ENCODE results near the gene TBXA2R. TPM values are rescaled to one million over a fixed set of nuclear protein-coding genes. Genes with fewer than 3 reads are reported as not detected.
"Not testable (repeated sequence)": the region's sequence is repeated elsewhere in the genome, so short reads cannot be mapped to it uniquely, and the experiment has no call there.

Gene TBXA2R
- polyA plus RNA-seq, 1 donor (not counting 4 experiments of a cell fraction or from before 2014, with no cell fraction given), result not detected

DNA sequence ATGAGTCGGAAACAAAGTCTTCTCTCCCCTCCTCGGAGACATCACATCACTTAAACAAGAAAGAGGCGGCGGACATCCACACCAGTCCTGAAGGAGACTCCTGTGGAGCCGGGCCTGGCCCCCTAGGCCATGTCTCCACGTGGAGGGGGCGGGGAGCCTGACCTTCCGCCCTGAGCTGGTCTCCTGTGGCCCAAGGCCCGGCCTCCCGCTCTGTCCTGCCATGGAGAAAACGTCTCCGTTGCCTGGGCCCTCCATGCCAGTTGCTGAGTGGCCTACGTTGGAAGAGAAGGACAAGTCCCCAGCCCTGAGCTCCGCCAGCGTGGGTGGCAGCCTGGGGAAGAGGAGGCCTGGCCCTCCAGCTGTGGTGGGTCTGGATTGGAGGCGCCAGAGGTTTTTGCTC, 25.4 kb upstream of the TBXA2R start:
- no peaks in the 10 kb centered on the region for H3K79me2 ChIP-seq (ENCODE audit: control insufficient read depth, insufficient read depth, low read length)
- H3K4me2 ChIP-seq (ENCODE audit: control insufficient read depth, extremely low read depth, insufficient read depth, low read depth, low read length), result no peak overlapping the region
- H3K9me3 ChIP-seq (ENCODE audit: control insufficient read depth, low read depth, low read length), result no peaks in the 10 kb centered on the region
- H3K27ac ChIP-seq (ENCODE audit: control insufficient read depth, insufficient read depth, low read length), result no peak overlapping the region
- no peaks in the 10 kb centered on the region for H3K27me3 ChIP-seq (ENCODE audit: control insufficient read depth, extremely low read depth, insufficient read depth, low read length)
- FAIRE-seq (no peak), DNase-seq (ENCODE audit: low read depth, low spot score) (no peak)
- TF ChIP-seq CTCF (optimal IDR thresholded peaks at IDR 0.05 in 1 of 3, IDR thresholded peaks at IDR 0.05 in 1 of 3, conservative IDR thresholded peaks at IDR 0.05 in 1 of 3; ENCODE audit: extremely low read depth in 1 of 3, insufficient read depth in 2 of 3, low read length in 3 of 3) (no peak), EZH2 (IDR thresholded peaks at IDR 0.05; ENCODE audit: low read length) (no peak)
- no peak overlapping the region for H3K4me3 ChIP-seq (ENCODE audit: control insufficient read depth in 2 of 3, extremely low read depth in 1 of 3, insufficient read depth in 2 of 3, low read depth in 1 of 3, low read length in 3 of 3)
- H3K36me3 ChIP-seq (ENCODE audit: control insufficient read depth in 2 of 2, extremely low read depth in 1 of 2, insufficient read depth in 2 of 2, low read length in 2 of 2), result peaks cover 0 to 6% of the 10 kb centered on the region in 2 experiments
- dilution Hi-C loops (cut with MboI; ENCODE audit: extremely low pct_ligation_motif_present, low sequenced_read_pairs), result no loop called here
- H3K9ac ChIP-seq (ENCODE audit: control insufficient read depth, extremely low read depth, insufficient read depth, low read length), result no peak overlapping the region
- no peaks in the 10 kb centered on the region for H4K20me1 ChIP-seq (ENCODE audit: control insufficient read depth, extremely low read depth, insufficient read depth, low read length)
- no peaks in the 10 kb centered on the region for H3K4me1 ChIP-seq (ENCODE audit: control insufficient read depth, extremely low read depth, insufficient read depth, low read length)
- H3K9me1 ChIP-seq (ENCODE audit: control insufficient read depth, extremely low read depth, insufficient read depth, low read length), result no peaks in the 10 kb centered on the region
- H2AFZ ChIP-seq (ENCODE audit: control insufficient read depth, low read length), result no peak overlapping the region

GRCh38 chr19:3631053-3631861, 24.6 kb upstream of the TBXA2R start:
- no peaks in the 10 kb centered on the region for H3K9me1 ChIP-seq (ENCODE audit: control insufficient read depth, extremely low read depth, insufficient read depth, low read length)
- no peak overlapping the region for H2AFZ ChIP-seq (ENCODE audit: control insufficient read depth, low read length)
- no peaks in the 10 kb centered on the region for H4K20me1 ChIP-seq (ENCODE audit: control insufficient read depth, extremely low read depth, insufficient read depth, low read length)
- no peak overlapping the region for H3K4me2 ChIP-seq (ENCODE audit: control insufficient read depth, extremely low read depth, insufficient read depth, low read depth, low read length)
- dilution Hi-C loops (cut with MboI; ENCODE audit: extremely low pct_ligation_motif_present, low sequenced_read_pairs), result no loop called here
- H3K4me3 ChIP-seq (ENCODE audit: control insufficient read depth in 2 of 3, extremely low read depth in 1 of 3, insufficient read depth in 2 of 3, low read depth in 1 of 3, low read length in 3 of 3), result no peak overlapping the region
- H3K27ac ChIP-seq (ENCODE audit: control insufficient read depth, insufficient read depth, low read length), result no peak overlapping the region
- H3K79me2 ChIP-seq (ENCODE audit: control insufficient read depth, insufficient read depth, low read length), result peaks cover 3% of the 10 kb centered on the region
- H3K9ac ChIP-seq (ENCODE audit: control insufficient read depth, extremely low read depth, insufficient read depth, low read length), result no peak overlapping the region
- FAIRE-seq (no peak), DNase-seq (ENCODE audit: low read depth, low spot score) (no peak)
- TF ChIP-seq EZH2 (IDR thresholded peaks at IDR 0.05; ENCODE audit: low read length) (no peak), CTCF (optimal IDR thresholded peaks at IDR 0.05 in 1 of 3, IDR thresholded peaks at IDR 0.05 in 1 of 3, conservative IDR thresholded peaks at IDR 0.05 in 1 of 3; ENCODE audit: extremely low read depth in 1 of 3, insufficient read depth in 2 of 3, low read length in 3 of 3) (no peak)
- H3K4me1 ChIP-seq (ENCODE audit: control insufficient read depth, extremely low read depth, insufficient read depth, low read length), result no peaks in the 10 kb centered on the region
- peaks cover 0 to 6% of the 10 kb centered on the region in 2 experiments for H3K36me3 ChIP-seq (ENCODE audit: control insufficient read depth in 2 of 2, extremely low read depth in 1 of 2, insufficient read depth in 2 of 2, low read length in 2 of 2)
- no peaks in the 10 kb centered on the region for H3K9me3 ChIP-seq (ENCODE audit: control insufficient read depth, low read depth, low read length)
- H3K27me3 ChIP-seq (ENCODE audit: control insufficient read depth, extremely low read depth, insufficient read depth, low read length), result no peaks in the 10 kb centered on the region

GRCh38 chr19:3628766-3629165, 22.1 kb upstream of the TBXA2R start:
- H3K4me2 ChIP-seq (ENCODE audit: control insufficient read depth, extremely low read depth, insufficient read depth, low read depth, low read length); DNase-seq (ENCODE audit: low read depth, low spot score); FAIRE-seq; H3K9me1 ChIP-seq (ENCODE audit: control insufficient read depth, extremely low read depth, insufficient read depth, low read length); H3K27ac ChIP-seq (ENCODE audit: control insufficient read depth, insufficient read depth, low read length); H2AFZ ChIP-seq (ENCODE audit: control insufficient read depth, low read length); H3K27me3 ChIP-seq (ENCODE audit: control insufficient read depth, extremely low read depth, insufficient read depth, low read length); H3K4me3 ChIP-seq (ENCODE audit: control insufficient read depth in 2 of 3, extremely low read depth in 1 of 3, insufficient read depth in 2 of 3, low read depth in 1 of 3, low read length in 3 of 3); dilution Hi-C loops (cut with MboI; ENCODE audit: extremely low pct_ligation_motif_present, low sequenced_read_pairs); H3K36me3 ChIP-seq (ENCODE audit: control insufficient read depth in 2 of 2, extremely low read depth in 1 of 2, insufficient read depth in 2 of 2, low read length in 2 of 2); H4K20me1 ChIP-seq (ENCODE audit: control insufficient read depth, extremely low read depth, insufficient read depth, low read length); H3K9me3 ChIP-seq (ENCODE audit: control insufficient read depth, low read depth, low read length); H3K9ac ChIP-seq (ENCODE audit: control insufficient read depth, extremely low read depth, insufficient read depth, low read length): not testable (repeated sequence)
- Histone ChIP-seq H3K4me1 (ENCODE audit: control insufficient read depth, extremely low read depth, insufficient read depth, low read length) (peaks cover 13% of the 10 kb centered on the region), H3K79me2 (ENCODE audit: control insufficient read depth, insufficient read depth, low read length) (peaks cover 28% of the 10 kb centered on the region)

Measured in keratinocyte (primary cell).